Endometrial microvascular endothelial cells (primary cell): Measurements from ENCODE around the gene GAL3ST3. TPM values are rescaled to one million over a fixed set of nuclear protein-coding genes. Genes with fewer than 3 reads are reported as not detected.

Experiments used
- in situ Hi-C: cut with HindIII; loops from 2 replicates; pipeline ENCODE4 v1.10.0; 2017; ENCODE audit warnings: low sequenced_read_pairs, low pct_unique_long_range_greater_than_20kb; ENCODE audit errors: inconsistent ontology term
- total RNA-seq: library from RNA; depleted of rRNA; stranded (reverse); fragments of >200 nt; gene quantifications from one replicate; pipeline ENCODE4 v1.2.3, GENCODE V29; 2015; ENCODE audit errors: inconsistent ontology term

The GAL3ST3 gene
- total RNA-seq, 1 donor from 2014 or later, result not detected

GRCh38 chr11:66002648-66003225 lies 46.2 kb downstream of the GAL3ST3 start:
- in situ Hi-C loops, result no loop called here

- in situ Hi-C loops, result no loop called here
Measured at GRCh38 chr11:66001942-66002647, 46.9 kb downstream of the GAL3ST3 start, which contains the start of the genes BANF1 and EIF1AD. Gene BANF1, plus strand, starts transcription at chr11:66002503. Its CDS starts 748 bp downstream, at chr11:66003251. Gene EIF1AD, minus strand, starts transcription at chr11:66002157. Its CDS starts 1,768 bp downstream, at chr11:66000389.

GRCh38 chr11:65997286-65997685 lies 51.7 kb downstream of the GAL3ST3 start:
- in situ Hi-C loops, result no loop called here

GRCh38 chr11:65992056-65992455 lies 56.9 kb downstream of the GAL3ST3 start:
- in situ Hi-C loops, result no loop called here

Other genes with a start within 250 kb of the GAL3ST3 start
- not detected for gene SNX32, start 215.2 kb downstream of the GAL3ST3 start, total RNA-seq
- gene CFL1, start 191.0 kb downstream of the GAL3ST3 start, total RNA-seq, result 2,359 TPM
- 50.1 TPM for gene MUS81, start 188.7 kb downstream of the GAL3ST3 start, total RNA-seq
- 81.8 TPM for gene EFEMP2, start 176.4 kb downstream of the GAL3ST3 start, total RNA-seq
- gene CTSW, start 169.3 kb downstream of the GAL3ST3 start, total RNA-seq, result not detected
- 154 TPM for gene FIBP, start 160.7 kb downstream of the GAL3ST3 start, total RNA-seq
- 133 TPM for gene CCDC85B, start 158.5 kb downstream of the GAL3ST3 start, total RNA-seq
- 81.7 TPM for gene FOSL1, start 148.8 kb downstream of the GAL3ST3 start, total RNA-seq
- 9.8 TPM for gene C11orf68, start 130.1 kb downstream of the GAL3ST3 start, total RNA-seq
- gene DRAP1, start 129.7 kb downstream of the GAL3ST3 start, total RNA-seq, result 151 TPM
- not detected for gene TSGA10IP, start 103.7 kb downstream of the GAL3ST3 start, total RNA-seq
- gene SART1, start 87.4 kb downstream of the GAL3ST3 start, total RNA-seq, result 34.7 TPM
- 36.8 TPM for gene EIF1AD, start 47.0 kb downstream of the GAL3ST3 start, total RNA-seq
- gene BANF1, start 46.7 kb downstream of the GAL3ST3 start, total RNA-seq, result 118 TPM
- not detected for gene CST6, start 37.2 kb downstream of the GAL3ST3 start, total RNA-seq
- under 0.01 TPM for gene CATSPER1, start 22.7 kb downstream of the GAL3ST3 start, total RNA-seq
- gene SF3B2, start 3.2 kb upstream of the GAL3ST3 start, total RNA-seq, result 134 TPM
- gene PACS1, start 21.1 kb upstream of the GAL3ST3 start, total RNA-seq, result 17.7 TPM
- 21.6 TPM for gene KLC2, start 208.5 kb upstream of the GAL3ST3 start, total RNA-seq
- gene RAB1B, start 219.5 kb upstream of the GAL3ST3 start, total RNA-seq, result 190 TPM
- not detected for gene CNIH2, start 229.0 kb upstream of the GAL3ST3 start, total RNA-seq
- 171 TPM for gene YIF1A, start 240.0 kb upstream of the GAL3ST3 start, total RNA-seq
- gene TMEM151A, start 242.7 kb upstream of the GAL3ST3 start, total RNA-seq, result not detected